ENCODE results near the gene CACNG6. TPM values are rescaled to one million over a fixed set of nuclear protein-coding genes. Genes with fewer than 3 reads are reported as not detected.

CACNG6 gene
- total and polyA plus RNA-seq, 2 donors (not counting 1 experiment from before 2014, with no cell fraction given) = under 0.01 TPM; not detected in 1

DNA sequence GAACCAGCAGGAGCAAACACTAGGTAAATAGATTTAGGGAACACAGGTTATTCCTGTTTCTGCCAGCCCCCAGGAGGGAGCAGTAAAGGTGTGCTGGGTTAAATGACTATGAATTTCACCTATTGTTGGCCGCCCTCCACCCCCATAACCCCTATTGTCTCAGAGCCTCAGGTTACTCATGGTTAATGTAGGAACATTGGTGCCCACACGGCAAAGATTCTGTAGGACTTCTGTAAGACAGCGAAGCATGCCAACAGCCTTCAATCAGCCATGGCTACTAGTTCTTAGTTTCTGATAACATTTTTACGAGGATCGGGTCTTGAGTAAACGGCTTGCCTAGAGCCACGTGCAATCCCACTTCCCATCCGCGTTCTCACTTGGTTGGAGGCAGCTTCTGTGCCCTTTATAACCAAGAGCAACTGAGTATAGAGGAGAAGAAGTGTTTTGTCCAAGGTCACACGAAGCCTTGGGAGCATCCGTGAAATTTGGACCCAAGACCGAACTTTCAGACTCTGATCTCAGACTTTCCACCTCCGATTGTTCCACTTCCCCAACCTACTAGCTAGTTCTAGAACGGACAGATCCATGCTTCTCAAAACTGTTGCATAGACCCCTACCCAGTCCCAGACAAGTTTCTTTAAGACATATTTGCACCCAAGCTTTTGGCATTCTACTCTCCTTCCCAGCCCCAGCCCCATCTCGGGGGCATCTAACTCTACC lies 33.8 kb upstream of the CACNG6 start:
- peaks cover 29% of the 10 kb centered on the region for H3K27me3 ChIP-seq (ENCODE audit: control insufficient read depth, insufficient read depth, low read length)
- TF ChIP-seq, protein P1, sequence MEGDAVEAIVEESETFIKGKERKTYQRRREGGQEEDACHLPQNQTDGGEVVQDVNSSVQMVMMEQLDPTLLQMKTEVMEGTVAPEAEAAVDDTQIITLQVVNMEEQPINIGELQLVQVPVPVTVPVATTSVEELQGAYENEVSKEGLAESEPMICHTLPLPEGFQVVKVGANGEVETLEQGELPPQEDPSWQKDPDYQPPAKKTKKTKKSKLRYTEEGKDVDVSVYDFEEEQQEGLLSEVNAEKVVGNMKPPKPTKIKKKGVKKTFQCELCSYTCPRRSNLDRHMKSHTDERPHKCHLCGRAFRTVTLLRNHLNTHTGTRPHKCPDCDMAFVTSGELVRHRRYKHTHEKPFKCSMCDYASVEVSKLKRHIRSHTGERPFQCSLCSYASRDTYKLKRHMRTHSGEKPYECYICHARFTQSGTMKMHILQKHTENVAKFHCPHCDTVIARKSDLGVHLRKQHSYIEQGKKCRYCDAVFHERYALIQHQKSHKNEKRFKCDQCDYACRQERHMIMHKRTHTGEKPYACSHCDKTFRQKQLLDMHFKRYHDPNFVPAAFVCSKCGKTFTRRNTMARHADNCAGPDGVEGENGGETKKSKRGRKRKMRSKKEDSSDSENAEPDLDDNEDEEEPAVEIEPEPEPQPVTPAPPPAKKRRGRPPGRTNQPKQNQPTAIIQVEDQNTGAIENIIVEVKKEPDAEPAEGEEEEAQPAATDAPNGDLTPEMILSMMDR (conservative IDR thresholded peaks at IDR 0.05 in 1 of 2, IDR thresholded peaks at IDR 0.05 in 1 of 2; ENCODE audit: low read depth in 1 of 2, low read length in 2 of 2) = no peak
- TF ChIP-seq EZH2 (IDR thresholded peaks at IDR 0.05; ENCODE audit: low read length, missing control alignments) = peak; percentile 71
- H3K27ac ChIP-seq (ENCODE audit: insufficient read depth, low read length) = no peak overlapping the region
- H3K4me1 ChIP-seq (ENCODE audit: control insufficient read depth, extremely low read depth, insufficient read depth, low read length) = no peaks in the 10 kb centered on the region
- no peak overlapping the region for H3K4me3 ChIP-seq (replicated peaks in 1 of 4; ENCODE audit: control extremely low read depth in 1 of 4, insufficient read depth in 1 of 4, low read depth in 3 of 4, low read length in 4 of 4)
- H3K9me3 ChIP-seq (ENCODE audit: control insufficient read depth, insufficient read depth, low read depth, low read length) = no peaks in the 10 kb centered on the region
- no peak for DNase-seq (ENCODE audit: low read depth in 2 of 2)
- H3K4me2 ChIP-seq (ENCODE audit: extremely low read depth, insufficient read depth, low read length) = no peak overlapping the region
- H3K9ac ChIP-seq (ENCODE audit: insufficient read depth, low read length) = no peak overlapping the region
- no peaks in the 10 kb centered on the region for H3K79me2 ChIP-seq (ENCODE audit: control insufficient read depth, insufficient read depth, low read length)
- H4K20me1 ChIP-seq (ENCODE audit: control insufficient read depth, extremely low read depth, insufficient read depth, low read length) = no peaks in the 10 kb centered on the region
- H2AFZ ChIP-seq (ENCODE audit: low read length) = no peak overlapping the region
- no peaks in the 10 kb centered on the region for H3K36me3 ChIP-seq (ENCODE audit: control insufficient read depth, insufficient read depth, low read length)

DNA sequence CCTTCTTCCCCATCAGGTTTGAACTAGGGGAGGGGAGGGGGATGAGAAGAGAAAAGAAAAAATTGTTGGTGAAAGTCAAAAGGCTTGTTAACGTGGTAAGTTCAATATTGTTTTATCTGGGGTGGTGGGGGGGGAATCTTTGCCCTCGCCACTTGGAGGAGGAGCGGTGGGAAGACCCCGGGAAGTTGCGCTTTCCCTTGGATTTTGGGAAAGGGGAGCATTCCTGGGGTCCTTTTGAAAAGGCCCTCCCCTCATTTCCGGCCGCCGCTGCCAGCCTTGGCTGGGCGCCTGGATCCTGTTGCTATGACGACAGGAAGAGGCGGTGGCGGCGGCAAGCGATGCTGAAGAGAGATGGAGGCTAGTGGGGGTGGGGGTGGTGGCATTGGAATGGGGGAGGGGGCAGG lies 33.3 kb upstream of the CACNG6 start:
- DNase-seq (ENCODE audit: low read depth in 2 of 2) = no peak
- Histone ChIP-seq H3K27ac (ENCODE audit: insufficient read depth, low read length) (no peak overlapping the region), H3K4me2 (ENCODE audit: extremely low read depth, insufficient read depth, low read length) (no peak overlapping the region), H3K4me1 (ENCODE audit: control insufficient read depth, extremely low read depth, insufficient read depth, low read length) (no peaks in the 10 kb centered on the region), H3K79me2 (ENCODE audit: control insufficient read depth, insufficient read depth, low read length) (no peaks in the 10 kb centered on the region), H2AFZ (ENCODE audit: low read length) (no peak overlapping the region), H3K9ac (ENCODE audit: insufficient read depth, low read length) (no peak overlapping the region), H3K36me3 (ENCODE audit: control insufficient read depth, insufficient read depth, low read length) (no peaks in the 10 kb centered on the region), H3K9me3 (ENCODE audit: control insufficient read depth, insufficient read depth, low read depth, low read length) (no peaks in the 10 kb centered on the region), H3K4me3 (replicated peaks in 1 of 4; ENCODE audit: control extremely low read depth in 1 of 4, insufficient read depth in 1 of 4, low read depth in 3 of 4, low read length in 4 of 4) (no peak overlapping the region), H4K20me1 (ENCODE audit: control insufficient read depth, extremely low read depth, insufficient read depth, low read length) (no peaks in the 10 kb centered on the region), H3K27me3 (ENCODE audit: control insufficient read depth, insufficient read depth, low read length) (peaks cover 29% of the 10 kb centered on the region)
- TF ChIP-seq EZH2 (IDR thresholded peaks at IDR 0.05; ENCODE audit: low read length, missing control alignments) = no peak
- TF ChIP-seq, protein P1 (conservative IDR thresholded peaks at IDR 0.05 in 1 of 2, IDR thresholded peaks at IDR 0.05 in 1 of 2; ENCODE audit: low read depth in 1 of 2, low read length in 2 of 2) = no peak

DNA sequence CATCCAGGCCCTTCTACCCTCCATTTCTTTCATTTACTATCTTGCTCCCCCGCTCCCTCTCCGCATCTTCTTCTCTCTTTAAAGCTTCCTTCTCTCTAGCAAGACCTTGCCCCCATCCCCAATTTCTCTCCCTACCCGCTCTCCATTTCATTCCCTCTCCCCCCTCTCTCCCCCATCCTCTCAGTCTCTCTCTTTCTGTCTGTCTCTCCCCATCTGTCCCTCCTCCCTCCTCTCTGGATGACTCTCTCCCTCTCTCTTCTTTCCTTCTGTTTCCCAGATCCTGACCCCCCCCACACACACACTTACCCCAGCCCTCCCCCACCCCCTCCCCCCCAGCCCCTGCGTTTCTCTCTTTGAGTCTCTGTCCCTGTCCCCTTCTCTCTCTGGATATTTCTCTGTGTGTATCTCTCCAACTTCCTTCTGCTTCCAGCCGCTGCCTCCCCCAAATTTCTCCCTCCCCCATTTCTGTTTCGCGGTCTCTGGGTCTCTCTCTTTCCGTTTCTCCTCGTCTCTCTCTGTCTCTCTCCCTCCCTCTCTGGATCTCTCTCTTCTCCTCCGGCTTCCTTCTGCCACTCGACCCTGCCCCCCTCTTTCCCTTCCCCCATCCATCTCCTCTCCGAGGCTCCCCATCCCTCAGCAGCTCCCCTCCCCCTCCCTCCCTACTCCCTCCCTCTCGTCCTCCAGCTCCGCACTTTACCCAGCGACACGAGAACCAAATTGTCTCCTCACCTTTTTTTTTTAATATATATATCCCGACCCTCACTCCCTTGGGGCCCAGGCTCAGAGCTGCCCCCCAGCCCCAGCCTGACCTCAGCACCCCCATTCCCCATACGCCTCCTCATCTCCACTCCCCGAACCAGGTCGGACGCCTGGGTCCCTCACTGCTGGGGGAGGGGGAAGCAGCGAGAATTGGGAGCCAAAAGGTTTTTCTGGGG lies 32.3 kb upstream of the CACNG6 start:
- Histone ChIP-seq H3K9ac (ENCODE audit: insufficient read depth, low read length) (no peak overlapping the region), H3K9me3 (ENCODE audit: control insufficient read depth, insufficient read depth, low read depth, low read length) (no peaks in the 10 kb centered on the region), H3K79me2 (ENCODE audit: control insufficient read depth, insufficient read depth, low read length) (no peaks in the 10 kb centered on the region), H3K27me3 (ENCODE audit: control insufficient read depth, insufficient read depth, low read length) (peaks cover 30% of the 10 kb centered on the region), H4K20me1 (ENCODE audit: control insufficient read depth, extremely low read depth, insufficient read depth, low read length) (no peaks in the 10 kb centered on the region), H3K4me3 (replicated peaks in 1 of 4; ENCODE audit: control extremely low read depth in 1 of 4, insufficient read depth in 1 of 4, low read depth in 3 of 4, low read length in 4 of 4) (no peak overlapping the region), H3K36me3 (ENCODE audit: control insufficient read depth, insufficient read depth, low read length) (no peaks in the 10 kb centered on the region), H3K27ac (ENCODE audit: insufficient read depth, low read length) (no peak overlapping the region), H2AFZ (ENCODE audit: low read length) (no peak overlapping the region), H3K4me2 (ENCODE audit: extremely low read depth, insufficient read depth, low read length) (no peak overlapping the region), H3K4me1 (ENCODE audit: control insufficient read depth, extremely low read depth, insufficient read depth, low read length) (no peaks in the 10 kb centered on the region)
- peak; percentile 20 for TF ChIP-seq EZH2 (IDR thresholded peaks at IDR 0.05; ENCODE audit: low read length, missing control alignments)
- TF ChIP-seq, protein P1 (conservative IDR thresholded peaks at IDR 0.05 in 1 of 2, IDR thresholded peaks at IDR 0.05 in 1 of 2; ENCODE audit: low read depth in 1 of 2, low read length in 2 of 2) = no peak
- no peak for DNase-seq (ENCODE audit: low read depth in 2 of 2)
